GM19438 (cell line): ENCODE data around the gene CMIP.
"Not testable (repeated sequence)": the region's sequence is repeated elsewhere in the genome, so short reads cannot be mapped to it uniquely, and the experiment has no call there.

ENCODE experiments used
- ATAC-seq: cut with Tn5 transposase; IDR thresholded peaks from one replicate; pipeline ENCODE4 v1.9.1; 2021; ENCODE audit warnings: low read depth; ENCODE audit not compliant: unreplicated experiment

The CMIP gene

DNA sequence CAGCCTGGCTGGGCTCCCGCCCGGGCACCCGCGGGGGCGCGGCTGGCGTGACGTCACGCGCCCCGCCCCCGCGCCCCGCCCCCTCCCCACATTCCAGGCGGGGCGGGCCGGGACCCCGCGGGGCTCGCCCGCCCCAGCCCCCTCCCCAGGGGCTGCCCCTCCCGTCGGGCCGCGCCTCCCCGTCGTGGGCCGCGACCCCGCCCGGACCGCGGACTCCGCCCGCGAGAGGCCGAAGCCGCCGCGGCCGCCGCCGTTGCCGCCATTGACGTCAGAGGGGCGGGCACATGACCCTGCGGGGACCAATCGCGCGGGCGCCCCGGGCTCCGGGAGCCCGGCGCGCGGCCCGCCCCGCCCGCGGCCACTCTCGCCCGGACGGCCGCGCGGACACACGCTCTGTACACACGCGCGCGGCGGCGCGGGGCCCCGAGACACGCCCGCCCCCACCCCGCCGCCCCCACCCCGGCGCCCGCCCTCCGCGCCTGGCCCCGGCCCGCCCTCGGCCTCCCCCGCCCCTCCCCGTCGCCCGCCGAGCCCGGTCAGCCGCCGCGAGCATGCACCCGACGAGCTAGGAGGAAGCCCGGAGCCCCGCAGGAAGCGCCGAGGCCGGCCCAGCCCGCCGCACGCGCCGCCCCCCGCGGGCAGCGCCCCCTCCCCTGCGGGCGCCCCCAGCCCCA lies at the start of gene CMIP:
Gene CMIP, plus strand, starts transcription at position 361 of the 674 bp plus-strand sequence.
- ATAC-seq, result peak; percentile 80

DNA sequence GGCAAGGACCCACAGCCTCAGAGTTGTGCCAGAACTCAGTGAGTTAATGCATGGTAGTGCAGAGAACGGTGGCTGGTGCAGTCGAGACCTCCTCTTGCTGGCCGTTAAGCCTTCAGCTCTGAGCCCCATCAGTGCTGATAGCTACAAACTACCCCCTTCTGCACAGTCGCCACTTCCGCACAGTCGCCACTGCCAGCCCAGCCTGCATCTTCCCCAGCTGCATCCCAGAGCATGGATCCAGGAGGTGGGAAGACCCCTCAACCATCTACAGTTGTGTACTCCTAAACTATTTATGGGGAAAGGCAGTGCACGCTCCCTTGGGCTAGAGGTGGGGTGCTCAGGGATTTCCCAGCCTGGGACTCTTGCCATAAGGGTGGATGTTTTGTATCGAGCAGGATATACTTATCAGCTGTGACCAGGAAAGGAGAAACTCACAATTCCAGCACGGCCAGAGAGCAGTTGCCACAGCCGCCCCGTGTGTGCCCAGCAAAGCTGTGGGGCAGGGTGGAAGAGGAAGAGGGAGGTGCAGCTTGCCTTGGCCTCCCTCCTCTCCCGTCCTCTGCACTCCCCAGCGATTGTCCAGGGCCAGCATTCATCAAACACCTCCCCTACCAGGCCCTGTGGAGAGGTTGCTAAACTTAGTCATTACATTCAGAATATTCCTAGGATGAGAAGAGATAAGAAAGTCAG lies 49.5 kb upstream of the CMIP start:
- no peak for ATAC-seq

DNA sequence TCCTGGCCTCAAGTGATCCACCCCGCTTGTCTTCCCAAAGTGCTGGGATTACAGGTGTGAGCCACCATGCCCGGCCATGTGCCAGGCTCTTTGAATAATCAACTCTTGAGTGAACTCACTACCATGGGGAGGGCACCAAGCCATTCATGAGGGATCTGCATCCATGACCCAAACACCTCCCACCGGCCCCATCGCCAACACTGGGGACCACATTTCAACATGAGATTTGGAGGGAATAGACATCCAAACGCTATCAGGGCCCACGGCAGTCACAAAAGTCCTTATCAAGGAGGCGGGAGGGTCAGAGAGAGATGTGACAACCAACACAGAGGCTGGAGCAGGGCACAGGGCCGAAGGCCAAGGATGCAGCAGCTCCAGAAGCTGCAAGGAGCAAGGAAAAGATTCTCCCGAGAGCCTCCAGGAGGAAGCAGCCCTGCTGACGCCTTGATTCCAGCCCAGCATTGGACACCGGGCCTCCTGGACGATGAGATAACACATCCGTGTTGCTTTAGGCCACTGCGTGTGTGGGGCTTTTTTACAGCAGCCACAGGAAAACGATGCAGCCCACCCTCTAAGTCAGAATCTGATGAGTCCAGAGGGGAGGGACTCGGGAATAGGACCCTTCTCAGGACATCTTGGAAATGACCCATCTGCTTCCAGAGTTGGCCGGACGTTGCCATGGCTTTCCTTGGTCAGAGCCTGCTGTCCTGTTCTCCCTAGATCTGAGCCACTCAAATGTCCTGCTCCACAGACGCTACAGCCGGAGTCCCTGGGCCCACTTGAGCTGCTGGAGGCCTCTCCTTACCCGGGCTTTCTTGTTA lies 47.3 kb upstream of the CMIP start:
- ATAC-seq, result no peak

DNA sequence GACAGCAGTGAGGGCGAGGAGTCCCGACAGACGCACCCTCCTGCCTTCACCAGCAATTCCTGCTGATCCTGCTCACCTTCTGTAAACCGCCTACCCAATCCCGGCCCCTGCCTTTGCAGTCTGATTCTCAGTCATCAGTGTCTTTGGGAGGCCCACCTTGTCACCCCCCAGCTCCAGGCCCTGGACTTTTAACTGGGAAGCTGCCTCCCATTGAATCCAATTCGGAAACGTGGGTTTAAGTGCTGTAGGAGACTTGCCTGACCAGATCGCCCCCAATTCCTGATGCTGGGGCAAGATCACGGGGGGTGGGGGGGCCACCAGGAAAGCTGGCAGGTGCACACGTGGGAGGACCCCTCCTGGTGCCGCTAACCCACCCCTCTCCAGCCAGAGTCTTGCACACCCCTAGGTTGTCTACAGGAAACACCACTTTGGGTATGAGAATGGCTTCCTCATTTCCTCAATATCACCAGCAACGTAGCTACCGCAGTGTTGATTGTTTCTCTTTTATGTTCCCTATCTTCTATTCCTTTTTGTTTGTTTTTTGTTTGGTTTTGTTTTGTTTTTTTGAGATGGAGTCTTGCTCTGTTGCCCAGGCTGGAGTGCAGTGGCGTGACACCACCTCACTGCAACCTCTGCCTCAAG lies 46.6 kb upstream of the CMIP start:
- ATAC-seq, result no peak

DNA sequence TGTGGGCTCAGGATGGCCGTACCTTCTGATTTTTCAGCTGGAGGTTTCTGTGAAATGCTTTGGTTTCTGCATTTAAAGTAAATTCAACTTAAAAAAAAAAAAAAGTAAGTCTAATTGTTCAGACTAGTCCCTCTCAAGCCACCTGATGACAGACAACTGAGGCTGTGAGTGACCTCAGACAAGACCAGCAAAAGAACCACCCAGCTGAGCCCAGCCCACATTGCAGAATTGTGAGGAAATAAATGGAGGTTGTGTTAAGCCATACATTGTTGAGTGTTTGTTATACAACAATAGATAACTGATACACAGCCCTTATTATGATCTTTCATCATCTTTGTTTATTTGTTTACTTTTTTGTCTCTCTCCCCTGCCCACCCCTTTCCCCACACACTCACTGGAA lies 44.7 kb upstream of the CMIP start:
- no peak for ATAC-seq

DNA sequence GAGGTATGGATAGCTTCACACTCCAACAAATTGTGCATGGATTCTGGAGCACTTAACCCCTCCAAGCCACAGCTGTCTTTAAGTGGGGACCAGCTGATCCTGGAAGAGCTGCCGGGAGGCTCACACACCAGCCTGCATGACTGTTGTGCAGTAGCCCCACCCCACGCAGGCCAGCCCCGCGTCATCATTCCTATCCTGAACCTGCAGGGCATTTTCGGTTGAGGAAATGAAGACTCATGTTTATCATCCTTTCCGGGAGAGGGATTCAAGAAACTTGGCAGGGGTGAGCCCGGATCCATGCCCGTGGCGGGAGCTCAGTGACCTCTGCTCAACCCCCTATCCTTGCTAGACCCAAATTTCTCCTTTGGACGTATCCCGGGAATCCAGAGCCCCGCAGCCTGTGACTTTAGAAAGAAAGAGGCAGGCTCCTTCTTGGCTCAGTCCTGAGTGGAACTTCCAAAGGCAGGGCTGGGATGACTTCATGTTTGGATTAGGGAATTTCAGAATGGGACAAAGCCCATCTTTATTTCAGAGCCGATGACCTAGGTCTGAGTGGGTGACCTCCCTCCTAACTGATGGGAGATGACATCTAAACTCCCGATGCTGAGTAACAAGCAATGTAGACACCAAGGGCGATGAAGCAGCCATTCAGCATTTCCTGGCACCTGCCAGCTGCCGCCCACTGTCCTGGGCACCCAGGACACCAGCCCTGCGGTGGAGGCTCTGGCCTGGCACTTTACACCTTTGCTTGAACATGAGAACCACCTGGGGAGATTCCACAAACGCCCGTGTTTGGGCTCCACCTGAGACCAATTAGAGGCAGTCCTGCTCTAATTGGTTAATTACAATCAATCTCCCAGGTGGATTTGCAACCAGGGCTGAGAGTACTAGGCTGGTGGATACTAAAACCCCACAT lies 43.3 kb upstream of the CMIP start:
- ATAC-seq, result no peak

DNA sequence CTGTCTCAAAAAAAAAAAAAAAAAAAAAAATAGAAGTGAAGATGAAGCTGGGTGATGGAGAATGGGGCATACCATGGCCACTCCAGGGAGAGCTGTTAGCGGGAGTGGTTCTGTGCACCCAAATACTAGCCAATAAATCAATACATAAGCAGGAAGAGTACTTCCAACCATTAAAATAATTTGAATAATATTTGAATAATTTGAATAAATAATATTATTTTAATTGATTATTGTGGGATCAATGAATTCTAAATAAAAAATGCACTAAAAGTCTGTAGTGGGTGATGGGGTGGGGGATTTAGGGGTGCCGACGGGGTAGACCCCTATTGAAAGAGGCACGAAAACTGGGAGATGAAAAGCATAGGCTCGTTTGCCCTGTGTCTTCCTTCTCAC lies 41.4 kb upstream of the CMIP start:
- ATAC-seq, result no peak

DNA sequence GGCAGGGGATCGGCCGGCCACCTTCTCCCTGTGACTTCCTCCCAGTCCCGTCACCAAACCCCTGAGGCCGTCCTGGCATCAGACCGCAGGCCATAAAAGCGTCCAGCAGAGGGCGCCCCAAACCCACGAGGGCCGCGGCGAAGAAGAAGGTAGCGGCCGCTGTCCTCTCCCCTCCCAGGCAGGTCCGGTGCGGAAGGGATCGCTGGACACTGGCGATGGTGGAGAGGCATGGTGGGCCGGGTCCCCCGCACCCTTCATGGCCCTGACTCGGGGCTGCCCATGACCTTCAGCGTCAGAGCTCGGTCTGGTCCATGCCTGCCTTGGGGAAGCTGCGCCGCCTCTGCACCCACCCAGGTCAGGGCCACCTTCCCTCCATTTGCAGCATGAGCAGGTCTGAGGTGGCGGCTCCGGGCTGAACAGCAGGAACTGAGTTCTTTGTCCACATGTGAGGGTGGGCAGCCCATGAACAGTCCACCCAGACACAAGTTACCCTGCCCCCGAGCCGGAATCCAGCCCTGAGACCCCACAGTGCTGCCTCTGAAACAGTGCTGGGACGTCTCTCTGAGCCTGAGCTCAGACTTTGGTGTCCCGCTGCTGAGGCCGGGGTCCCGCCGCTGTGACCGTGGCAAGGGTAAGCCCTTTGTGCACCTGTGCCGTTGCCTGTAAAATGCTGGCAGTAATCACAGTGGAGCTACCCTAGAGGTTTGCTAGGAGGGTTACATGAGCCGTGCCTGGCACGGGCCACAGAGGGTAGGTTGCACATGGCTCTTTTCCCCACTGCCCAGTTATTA lies 40.8 kb upstream of the CMIP start:
- ATAC-seq, result peak; percentile 66

DNA sequence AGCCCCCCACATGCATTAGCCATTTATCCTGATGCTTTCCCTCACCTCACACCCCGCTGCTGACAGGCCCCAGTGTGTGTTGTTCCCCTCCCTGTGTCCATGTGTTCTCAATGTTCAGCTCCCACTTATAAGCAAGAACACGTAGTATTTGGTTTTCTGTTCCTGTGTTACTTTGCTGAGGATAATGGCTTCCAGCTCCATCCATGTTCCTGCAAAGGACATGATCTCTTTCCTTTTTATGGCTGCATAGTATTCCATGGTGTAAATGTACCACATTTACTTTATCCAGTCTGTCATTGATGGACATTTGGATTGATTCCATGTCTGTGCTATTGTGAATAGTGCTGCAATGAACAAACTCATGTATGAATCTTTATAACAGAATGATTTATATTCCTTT lies 39.6 kb upstream of the CMIP start:
- not testable (repeated sequence) for ATAC-seq

DNA sequence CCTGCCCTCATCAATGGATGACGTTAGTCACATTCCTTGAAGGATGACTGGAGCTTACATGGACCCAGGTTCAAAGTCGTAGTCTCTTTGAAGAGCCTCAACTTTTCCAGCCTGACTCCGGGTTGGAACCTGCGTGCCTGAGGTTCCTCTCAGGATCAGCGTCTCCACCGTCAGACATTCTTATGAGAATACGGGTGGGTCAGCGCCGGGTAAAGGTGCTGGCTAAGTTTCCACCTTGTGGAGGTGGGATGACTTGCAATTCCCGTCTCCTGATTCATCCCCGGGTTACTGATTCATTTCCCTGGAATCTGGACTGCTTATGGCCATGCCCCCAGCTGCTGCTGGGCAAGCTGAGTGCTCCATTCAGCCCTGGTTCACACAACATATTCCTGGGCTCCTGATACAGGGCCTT lies 38.9 kb upstream of the CMIP start:
- ATAC-seq, result no peak

DNA sequence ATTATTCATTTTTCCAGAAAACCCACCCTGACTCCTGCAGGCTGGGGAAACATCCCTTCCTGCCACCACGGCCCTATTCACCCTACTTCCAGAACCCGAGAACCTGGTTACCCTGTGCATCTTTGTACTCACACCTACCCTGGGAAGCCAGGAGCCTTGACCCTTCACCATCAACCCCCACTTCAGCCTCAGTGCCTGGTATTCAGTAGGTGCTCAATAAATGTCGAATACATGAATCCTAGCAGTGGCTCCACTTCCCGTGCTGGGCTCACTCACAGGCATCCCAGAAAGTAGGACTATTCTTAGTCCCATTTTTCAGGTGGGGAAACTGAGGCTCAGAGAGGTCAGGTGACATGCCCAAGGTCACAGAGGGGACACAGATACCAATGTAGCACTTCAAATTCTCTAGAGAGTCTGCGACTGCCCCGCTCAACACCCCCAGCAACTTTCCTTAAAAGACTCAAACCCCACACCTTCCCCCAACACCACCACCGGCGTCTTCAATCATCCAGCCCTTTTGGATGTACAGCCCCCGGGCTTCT lies 36.1 kb upstream of the CMIP start:
- no peak for ATAC-seq

DNA sequence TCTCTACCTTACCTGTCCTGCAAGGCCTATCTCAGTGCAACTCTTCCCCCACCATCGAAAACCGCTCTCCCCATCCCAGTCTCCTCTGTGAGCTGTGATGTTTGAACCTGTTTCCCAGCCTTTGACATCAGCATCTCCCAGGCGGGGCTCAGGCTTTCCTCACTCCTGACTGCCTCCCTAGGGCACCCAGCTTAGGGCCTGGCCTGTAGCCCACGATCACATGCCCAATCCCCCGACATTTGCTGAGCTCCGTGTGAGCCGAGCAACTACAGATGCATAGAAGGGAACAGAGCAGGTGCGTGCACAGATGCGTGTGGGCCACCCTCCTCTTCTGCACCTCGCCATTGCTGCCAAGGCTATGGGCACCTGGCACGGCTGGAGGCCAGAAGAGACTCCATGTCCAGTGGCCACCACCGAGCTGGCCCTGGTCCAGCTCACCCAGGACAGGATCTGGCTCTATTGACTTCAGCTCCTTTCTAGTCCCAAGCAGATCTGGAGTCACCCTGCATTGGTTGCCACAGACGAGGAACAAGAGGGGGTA lies 35.5 kb upstream of the CMIP start:
- no peak for ATAC-seq

DNA sequence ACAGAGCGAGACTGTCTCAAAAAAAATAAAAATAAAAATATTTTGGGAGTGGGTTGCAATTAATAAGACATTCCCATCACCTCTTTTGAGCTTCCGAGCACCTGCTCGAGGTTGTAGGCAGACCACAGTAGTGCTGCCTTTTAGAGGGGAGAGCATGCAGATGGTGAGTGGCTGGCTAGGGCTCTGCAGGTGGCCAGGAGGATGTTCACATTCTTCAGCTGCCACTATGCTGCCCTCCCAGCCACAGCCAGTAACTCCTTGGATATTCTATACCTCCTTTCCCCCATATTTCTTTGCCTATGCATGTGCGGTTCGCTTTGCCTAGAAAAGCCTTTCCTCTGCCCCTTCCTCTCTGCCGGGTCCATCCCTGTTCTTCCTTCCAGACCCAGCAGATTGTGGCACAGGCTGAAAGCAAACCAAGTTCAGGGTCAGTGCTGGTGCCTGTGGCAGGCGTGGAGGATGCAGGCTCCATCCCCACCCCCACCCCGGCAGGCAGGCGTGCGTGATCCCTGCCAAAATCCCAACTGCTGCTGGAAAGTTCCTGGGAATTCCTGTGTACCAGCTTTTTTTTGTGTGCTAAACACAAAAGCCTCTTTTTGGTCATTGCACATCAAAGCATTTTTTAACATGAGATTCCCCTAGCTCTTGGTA lies 33.8 kb upstream of the CMIP start:
- no peak for ATAC-seq

DNA sequence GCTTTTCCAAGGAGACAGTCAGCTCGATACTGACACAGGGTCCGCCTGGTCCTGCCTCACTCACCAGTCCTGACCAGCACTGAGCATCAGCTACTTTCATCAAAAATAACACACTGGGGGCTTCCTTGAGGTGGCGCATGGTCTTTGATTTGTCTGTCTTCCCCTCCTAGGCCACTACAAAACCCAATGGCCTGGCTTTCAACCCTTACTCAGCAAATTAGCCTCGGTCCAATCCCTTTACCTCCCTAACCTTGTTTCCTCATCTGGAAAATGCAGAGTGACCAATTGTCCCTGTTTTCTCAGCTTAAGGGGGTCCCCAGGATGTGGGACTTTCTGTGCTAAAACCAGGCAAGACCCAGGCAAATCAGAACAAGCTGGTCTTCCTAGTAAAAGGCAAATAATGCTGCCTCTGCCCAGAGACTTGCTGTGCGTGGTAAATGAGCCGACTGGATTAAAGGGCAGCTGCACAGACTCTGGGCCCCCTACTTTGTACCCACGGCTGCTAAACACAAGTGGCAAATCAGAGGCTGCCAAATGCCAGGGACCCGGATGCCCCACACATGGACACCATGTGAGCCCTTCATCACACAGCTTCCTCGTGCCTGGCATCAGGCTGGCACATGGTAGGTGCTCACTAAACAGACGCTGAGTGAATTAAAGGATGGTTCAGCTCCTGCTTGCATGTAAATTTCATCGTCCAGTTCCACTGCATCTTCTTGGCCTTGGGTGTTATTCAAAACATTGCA lies 31.2 kb upstream of the CMIP start:
- ATAC-seq, result no peak

DNA sequence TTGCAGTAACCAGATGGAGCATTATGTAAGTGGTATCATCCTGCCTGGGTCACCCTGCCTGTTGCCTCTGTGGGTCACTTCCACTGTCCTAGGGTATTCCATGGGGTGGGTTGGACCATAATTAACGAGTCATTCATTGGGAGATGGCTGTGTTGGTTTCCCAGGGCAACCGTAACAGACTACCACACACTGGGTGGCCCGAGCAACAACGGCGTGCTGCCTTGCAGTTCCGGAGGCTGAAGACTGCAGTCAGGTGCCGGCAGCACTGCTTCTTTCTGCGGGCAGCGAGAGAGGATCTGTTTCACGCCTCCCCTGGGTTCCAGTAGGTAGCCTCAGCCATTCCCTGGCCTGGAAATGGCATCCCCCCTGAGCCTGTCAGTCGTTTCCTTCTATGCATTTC lies 28.9 kb upstream of the CMIP start:
- ATAC-seq, result no peak

DNA sequence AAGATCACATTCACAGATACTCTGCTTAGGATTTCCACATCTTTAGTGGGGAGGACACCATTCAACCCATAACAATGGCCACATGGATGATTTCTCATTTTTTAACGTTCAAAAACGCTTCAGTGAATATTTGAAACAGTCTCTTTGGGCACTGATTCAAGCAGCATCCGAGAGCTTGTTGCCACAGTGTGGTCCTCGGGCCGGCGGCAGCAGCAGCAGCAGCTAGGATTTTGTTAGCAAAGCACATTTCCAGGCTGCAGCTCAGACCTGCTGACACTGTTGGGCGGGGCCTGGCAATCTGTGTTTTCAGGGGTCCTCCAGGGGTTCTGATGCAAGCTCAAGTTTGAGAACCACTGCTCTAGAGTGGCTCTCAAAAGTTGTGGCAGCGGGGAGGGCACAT lies 27.9 kb upstream of the CMIP start:
- no peak for ATAC-seq

DNA sequence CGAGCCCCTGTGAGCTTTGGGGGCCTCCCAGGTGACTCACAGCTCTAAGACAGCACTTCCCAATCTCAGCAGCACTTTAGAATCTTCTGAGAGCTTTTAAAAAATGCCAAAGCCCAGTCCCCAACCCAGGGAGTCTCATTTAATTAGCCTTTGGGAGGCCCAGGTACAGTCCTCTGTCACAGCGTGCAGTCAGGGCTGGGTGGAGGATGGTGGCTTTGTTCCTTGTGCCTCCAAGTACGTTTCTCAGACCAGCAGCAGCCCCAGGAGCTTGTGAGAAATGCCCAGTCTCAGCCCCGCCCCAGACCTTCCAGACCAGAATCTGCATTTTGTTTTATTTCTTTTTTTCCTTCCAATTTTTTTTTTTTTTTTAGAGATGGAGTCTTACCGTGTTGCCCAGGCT lies 27.4 kb upstream of the CMIP start:
- ATAC-seq, result no peak

DNA sequence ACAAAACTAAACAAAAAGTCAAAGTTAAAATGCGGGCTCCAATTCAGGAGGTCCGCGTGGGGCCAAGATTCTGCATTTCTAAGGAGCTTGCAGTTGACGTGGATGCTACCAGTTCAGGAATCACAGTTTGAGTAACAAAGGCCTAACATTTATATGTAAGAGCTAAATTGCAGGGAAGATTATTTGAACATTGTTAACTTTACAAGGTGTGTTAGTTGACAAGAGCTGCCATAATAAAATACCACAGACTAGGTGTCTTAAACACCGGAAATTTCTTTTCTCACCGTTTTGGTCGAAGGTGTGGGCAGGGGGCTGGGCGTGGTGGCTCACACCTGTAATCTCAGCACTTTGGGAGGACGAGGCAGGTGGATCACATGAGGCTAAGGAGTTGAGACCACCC lies 24.8 kb upstream of the CMIP start:
- no peak for ATAC-seq
